ENCODE results near the gene STARD9.
"Not testable (repeated sequence)": the region's sequence is repeated elsewhere in the genome, so short reads cannot be mapped to it uniquely, and the experiment has no call there.

DNA sequence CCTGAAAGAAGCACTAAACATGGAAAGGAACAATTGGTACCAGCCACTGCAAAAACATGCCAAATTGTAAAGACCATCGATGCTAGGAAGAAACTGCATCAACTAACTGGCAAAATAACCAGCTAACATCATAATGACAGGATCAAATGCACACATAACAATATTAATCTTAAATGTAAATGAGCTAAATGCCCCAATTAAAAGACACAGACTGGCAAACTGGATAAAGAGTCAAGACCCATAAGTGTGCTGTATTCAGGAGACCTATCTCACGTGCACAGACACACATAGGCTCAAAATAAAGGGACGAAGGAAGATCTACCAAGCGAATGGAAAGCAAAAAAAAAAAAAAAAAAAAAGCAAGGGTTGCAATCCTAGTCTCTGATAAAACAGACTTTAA, 190.7 kb downstream of the STARD9 start:
- not testable (repeated sequence) for TF ChIP-seq POLR2A (IDR thresholded peaks at IDR 0.05; ENCODE audit: low read depth, low read length); HCFC1 (IDR thresholded peaks at IDR 0.05; ENCODE audit: low read length); EZH2 (IDR thresholded peaks at IDR 0.05; ENCODE audit: borderline replicate concordance, control insufficient read depth, low read depth, low read length); MTA2 (IDR thresholded peaks at IDR 0.05; ENCODE audit: low read depth); CHD1 (IDR thresholded peaks at IDR 0.05; ENCODE audit: low read depth, low read length)
- TF ChIP-seq, protein P1, sequence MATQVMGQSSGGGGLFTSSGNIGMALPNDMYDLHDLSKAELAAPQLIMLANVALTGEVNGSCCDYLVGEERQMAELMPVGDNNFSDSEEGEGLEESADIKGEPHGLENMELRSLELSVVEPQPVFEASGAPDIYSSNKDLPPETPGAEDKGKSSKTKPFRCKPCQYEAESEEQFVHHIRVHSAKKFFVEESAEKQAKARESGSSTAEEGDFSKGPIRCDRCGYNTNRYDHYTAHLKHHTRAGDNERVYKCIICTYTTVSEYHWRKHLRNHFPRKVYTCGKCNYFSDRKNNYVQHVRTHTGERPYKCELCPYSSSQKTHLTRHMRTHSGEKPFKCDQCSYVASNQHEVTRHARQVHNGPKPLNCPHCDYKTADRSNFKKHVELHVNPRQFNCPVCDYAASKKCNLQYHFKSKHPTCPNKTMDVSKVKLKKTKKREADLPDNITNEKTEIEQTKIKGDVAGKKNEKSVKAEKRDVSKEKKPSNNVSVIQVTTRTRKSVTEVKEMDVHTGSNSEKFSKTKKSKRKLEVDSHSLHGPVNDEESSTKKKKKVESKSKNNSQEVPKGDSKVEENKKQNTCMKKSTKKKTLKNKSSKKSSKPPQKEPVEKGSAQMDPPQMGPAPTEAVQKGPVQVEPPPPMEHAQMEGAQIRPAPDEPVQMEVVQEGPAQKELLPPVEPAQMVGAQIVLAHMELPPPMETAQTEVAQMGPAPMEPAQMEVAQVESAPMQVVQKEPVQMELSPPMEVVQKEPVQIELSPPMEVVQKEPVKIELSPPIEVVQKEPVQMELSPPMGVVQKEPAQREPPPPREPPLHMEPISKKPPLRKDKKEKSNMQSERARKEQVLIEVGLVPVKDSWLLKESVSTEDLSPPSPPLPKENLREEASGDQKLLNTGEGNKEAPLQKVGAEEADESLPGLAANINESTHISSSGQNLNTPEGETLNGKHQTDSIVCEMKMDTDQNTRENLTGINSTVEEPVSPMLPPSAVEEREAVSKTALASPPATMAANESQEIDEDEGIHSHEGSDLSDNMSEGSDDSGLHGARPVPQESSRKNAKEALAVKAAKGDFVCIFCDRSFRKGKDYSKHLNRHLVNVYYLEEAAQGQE (IDR thresholded peaks at IDR 0.05; ENCODE audit: low read depth, low read length), result not testable (repeated sequence)
- TF ChIP-seq, protein P2, sequence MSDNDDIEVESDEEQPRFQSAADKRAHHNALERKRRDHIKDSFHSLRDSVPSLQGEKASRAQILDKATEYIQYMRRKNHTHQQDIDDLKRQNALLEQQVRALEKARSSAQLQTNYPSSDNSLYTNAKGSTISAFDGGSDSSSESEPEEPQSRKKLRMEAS (IDR thresholded peaks at IDR 0.05; ENCODE audit: low read depth, low read length), result not testable (repeated sequence)

Data from GM12878 (cell line).